GM21619 (cell line): Measurements from ENCODE around the gene MYH15.

Experiments used
- ATAC-seq: cut with Tn5 transposase; IDR thresholded peaks from one replicate; pipeline ENCODE4 v1.9.1; 2021; ENCODE audit not compliant: unreplicated experiment

The MYH15 gene

GRCh38 chr3:108342837-108343486 lies 167.4 kb downstream of the MYH15 start:
- peak; percentile 59 for ATAC-seq

DNA sequence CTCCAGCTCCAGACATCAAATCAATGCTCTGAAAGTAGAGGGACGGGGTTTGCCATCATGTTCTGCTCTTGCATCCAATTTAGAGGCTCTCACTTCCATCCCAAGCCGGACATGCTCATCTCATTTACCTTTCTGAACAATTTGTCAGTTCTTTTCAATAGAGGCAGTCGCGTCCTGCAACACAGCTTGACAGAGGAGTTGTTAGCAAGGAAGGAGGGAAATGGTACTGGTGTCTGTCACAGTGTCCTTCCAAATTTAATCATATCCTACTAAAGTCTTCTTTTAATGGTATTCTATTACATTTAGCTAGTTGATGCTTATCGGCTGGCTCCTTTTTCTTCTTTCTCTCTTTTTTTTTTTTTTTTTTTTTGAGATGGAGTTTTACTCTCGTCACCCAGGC lies 168.5 kb downstream of the MYH15 start:
- no peak for ATAC-seq

GRCh38 chr3:108338901-108339545 lies 171.4 kb downstream of the MYH15 start:
- ATAC-seq = peak; percentile 54

GRCh38 chr3:108334701-108335100 lies 175.7 kb downstream of the MYH15 start:
- no peak for ATAC-seq

DNA sequence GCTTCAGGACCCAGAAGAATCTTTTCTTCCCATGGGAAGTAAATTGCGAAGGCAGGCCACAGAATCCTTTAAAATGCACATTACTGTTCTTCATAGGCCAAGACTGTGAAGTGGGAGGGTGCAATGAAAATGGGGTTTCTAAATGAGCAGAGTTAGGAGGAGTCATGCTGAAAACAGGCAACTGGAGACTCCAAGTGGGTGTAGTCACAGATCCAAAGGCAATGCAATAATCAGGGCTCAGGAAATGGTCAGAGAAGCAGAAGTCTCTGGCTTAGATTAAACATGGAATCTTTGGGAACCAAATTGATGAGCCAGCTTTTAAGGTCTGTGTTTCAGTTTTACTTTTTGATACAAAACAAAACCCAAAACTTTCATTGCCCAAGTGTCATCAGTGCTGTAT lies 176.4 kb downstream of the MYH15 start:
- no peak for ATAC-seq

- no peak for ATAC-seq
Measured at GRCh38 chr3:108331792-108332191, 178.6 kb downstream of the MYH15 start.
